Neural crest cell (in vitro differentiated cells): Measurements from ENCODE around the gene IRAK1. TPM values are rescaled to one million over a fixed set of nuclear protein-coding genes. Genes with fewer than 3 reads are reported as not detected.
A peak's percentile ranks its signal among the peaks of the same experiment; 100 is the strongest.
"Not testable (repeated sequence)": the region's sequence is repeated elsewhere in the genome, so short reads cannot be mapped to it uniquely, and the experiment has no call there.

Experiments
- DNase-seq: peaks from one replicate; pipeline ENCODE4 v3.0.0; 2021; ENCODE audit warnings: low read depth, mixed read lengths, low spot score
- H3K27ac Mint-ChIP-seq: one replicate; pipeline ENCODE4 v1.8.0; 2021; ENCODE audit warnings: mild to moderate bottlenecking, mixed read lengths; ENCODE audit not compliant: unreplicated experiment
- H3K27me3 Mint-ChIP-seq: 2 replicates; pipeline ENCODE4 v1.8.0; 2021; ENCODE audit warnings: low read depth, mild to moderate bottlenecking, mixed read lengths
- H3K36me3 Mint-ChIP-seq: 2 replicates; pipeline ENCODE4 v1.8.0; 2021; ENCODE audit warnings: low read depth, mild to moderate bottlenecking, mixed read lengths
- H3K4me1 Mint-ChIP-seq: 2 replicates; pipeline ENCODE4 v1.8.0; 2021; ENCODE audit warnings: mixed read lengths
- H3K4me3 Mint-ChIP-seq: one replicate; pipeline ENCODE4 v1.8.0; 2021; ENCODE audit warnings: mild to moderate bottlenecking, mixed read lengths
- H3K9me3 Mint-ChIP-seq: 2 replicates; pipeline ENCODE4 v1.8.0; 2021; ENCODE audit warnings: mixed read lengths
- CTCF ChIP-seq: fragments of 200-600 bp; sonication (generic); conservative IDR thresholded peaks from 2 replicates; pipeline ENCODE4 v1.5.0; 2021; ENCODE audit warnings: antibody characterized with exemption, mild to moderate bottlenecking
- total RNA-seq: library from RNA; stranded (reverse); gene quantifications from 2 replicates; pipeline ENCODE4 v1.2.1, GENCODE V29; 2021

Gene IRAK1
- total RNA-seq, 1 donor from 2014 or later = 127 TPM

GRCh38 chrX:153984351-153985178 lies 35.1 kb downstream of the IRAK1 start:
- Mint-ChIP-seq H3K27ac (no peak overlapping the region), H3K9me3 (no peaks in the 10 kb centered on the region), H3K4me3 (no peak overlapping the region), H3K36me3 (peaks cover 5% of the 10 kb centered on the region), H3K4me1 (peaks cover 12% of the 10 kb centered on the region), H3K27me3 (no peaks in the 10 kb centered on the region)
- no peak for DNase-seq
- TF ChIP-seq CTCF = no peak

GRCh38 chrX:153983321-153983801 lies 36.3 kb downstream of the IRAK1 start:
- Mint-ChIP-seq H3K36me3 (peaks cover 5% of the 10 kb centered on the region), H3K4me1 (peaks cover 8% of the 10 kb centered on the region), H3K27me3 (no peaks in the 10 kb centered on the region), H3K4me3 (no peak overlapping the region), H3K9me3 (no peaks in the 10 kb centered on the region), H3K27ac (no peak overlapping the region)
- DNase-seq = no peak
- no peak for TF ChIP-seq CTCF

GRCh38 chrX:153981771-153982533 lies 37.8 kb downstream of the IRAK1 start:
- H3K36me3 Mint-ChIP-seq = peaks cover 5% of the 10 kb centered on the region
- H3K27ac Mint-ChIP-seq = peak overlapping the region; percentile 89
- TF ChIP-seq CTCF = no peak

GRCh38 chrX:153981231-153981630 lies 38.5 kb downstream of the IRAK1 start:
- no peaks in the 10 kb centered on the region for H3K27me3 Mint-ChIP-seq
- TF ChIP-seq CTCF = no peak
- peak overlapping the region; percentile 89 for H3K27ac Mint-ChIP-seq
- DNase-seq = no peak
- peaks cover 8% of the 10 kb centered on the region for H3K4me1 Mint-ChIP-seq
- H3K9me3 Mint-ChIP-seq = no peaks in the 10 kb centered on the region
- no peak overlapping the region for H3K4me3 Mint-ChIP-seq
- peaks cover 5% of the 10 kb centered on the region for H3K36me3 Mint-ChIP-seq

More at GRCh38 chrX:153981771-153982533, 37.8 kb downstream of the IRAK1 start:
- Mint-ChIP-seq H3K4me1 (peaks cover 8% of the 10 kb centered on the region), H3K4me3 (no peak overlapping the region), H3K9me3 (no peaks in the 10 kb centered on the region), H3K27me3 (no peaks in the 10 kb centered on the region)
- DNase-seq = no peak

DNA sequence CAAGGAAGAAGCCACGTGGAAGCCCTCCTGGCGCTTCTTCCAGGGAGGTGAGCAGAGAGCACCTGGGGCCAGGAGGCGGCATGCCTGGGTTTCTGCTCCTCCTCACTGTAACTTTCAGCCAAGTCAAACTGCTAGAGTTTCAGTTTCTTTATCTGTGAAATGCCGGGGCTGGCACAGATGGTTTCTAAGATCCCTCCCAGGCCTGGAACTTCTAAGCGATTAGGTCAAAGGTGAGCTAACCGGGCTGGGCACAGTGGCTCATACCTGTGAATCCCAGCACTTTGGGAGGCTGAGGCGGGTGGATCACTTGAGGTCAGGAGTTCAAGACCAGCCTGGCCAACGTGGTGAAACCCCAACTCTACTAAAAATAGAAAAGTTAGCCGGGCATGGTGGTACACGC lies 39.3 kb downstream of the IRAK1 start:
- H3K4me1 Mint-ChIP-seq, H3K27ac Mint-ChIP-seq, DNase-seq, H3K4me3 Mint-ChIP-seq, H3K27me3 Mint-ChIP-seq, H3K36me3 Mint-ChIP-seq, H3K9me3 Mint-ChIP-seq: not testable (repeated sequence)
